ENCODE measurements around the gene ZNF778. TPM values are rescaled to one million over a fixed set of nuclear protein-coding genes. Genes with fewer than 3 reads are reported as not detected.

The ZNF778 gene
- total RNA-seq, 1 experiment from 2014 or later = 19.5 TPM

DNA sequence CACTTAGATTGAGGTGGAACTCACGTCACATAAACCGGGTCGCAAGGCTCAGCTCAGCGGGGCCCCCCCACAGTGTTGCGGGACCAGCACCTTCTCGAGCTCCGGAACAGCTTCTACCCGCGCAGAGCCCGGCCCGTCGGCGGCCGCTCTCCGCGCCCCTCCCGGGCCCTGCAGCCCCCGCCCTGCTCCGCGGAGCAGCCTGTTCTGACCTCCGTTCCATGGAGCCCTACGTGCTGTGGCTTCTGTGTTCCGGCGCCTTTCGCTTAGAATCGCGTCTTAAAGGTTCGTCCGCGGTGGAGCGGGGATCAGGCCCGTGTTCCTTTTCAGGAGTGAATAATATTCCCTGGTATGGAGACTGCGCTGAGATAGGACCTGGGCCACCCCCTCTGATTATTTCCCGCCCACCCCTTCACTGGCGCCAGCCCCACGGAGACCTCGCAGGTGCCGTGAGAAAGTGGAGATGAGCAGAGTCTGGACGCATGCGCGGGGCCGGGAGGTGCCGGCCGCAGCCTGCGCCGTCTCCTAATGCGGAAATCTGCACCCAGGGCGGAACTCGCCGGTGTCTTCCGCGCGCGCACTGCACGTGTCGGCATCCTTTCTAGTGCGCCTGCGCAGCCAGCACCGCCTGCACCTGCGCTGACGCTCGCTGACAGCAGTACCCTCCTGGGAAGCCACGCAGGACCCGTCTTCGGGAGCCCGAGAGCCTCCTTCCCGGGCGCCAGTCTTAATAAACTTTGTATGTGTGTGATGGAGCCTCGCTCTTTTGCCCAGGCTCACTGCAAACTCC is 30.9 kb downstream of the ZNF778 start:
- no peak overlapping the region; the same call in 1 of the 2 replicates for H3K27ac ChIP-seq (ENCODE audit: low read depth, low read length)
- peak overlapping the region; percentile 96 for H3K4me2 ChIP-seq (ENCODE audit: low read length)
- ChIA-PET POLR2A (interaction anchor here (1.4 kb wide), 1 partner anchor 56 kb away, joined by 9 read pairs; no protein-coding TSS in a partner anchor), RAD21 (ENCODE audit: low non-redundant PET in 1 of 2, low total read pairs in 2 of 2, uncharacterized antibody in 2 of 2, unreplicated experiment in 2 of 2) (no interaction called here), CTCF (interaction anchor here (1.3 kb wide), 1 partner anchor 309 kb away, joined by 3 read pairs; no protein-coding TSS in a partner anchor)
- H3K4me3 ChIP-seq (replicated peaks in 1 of 2; ENCODE audit: low read depth in 1 of 2, low read length in 2 of 2) = peak overlapping the region; percentile 46 to 68
- DNase-seq (ENCODE audit: low read depth, low spot score) (no peak), ATAC-seq (no peak)
- TF ChIP-seq, protein P1, sequence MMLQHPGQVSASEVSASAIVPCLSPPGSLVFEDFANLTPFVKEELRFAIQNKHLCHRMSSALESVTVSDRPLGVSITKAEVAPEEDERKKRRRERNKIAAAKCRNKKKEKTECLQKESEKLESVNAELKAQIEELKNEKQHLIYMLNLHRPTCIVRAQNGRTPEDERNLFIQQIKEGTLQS (IDR thresholded peaks at IDR 0.05) = no peak
- TF ChIP-seq ELF1 (IDR thresholded peaks at IDR 0.05; ENCODE audit: borderline replicate concordance, low read depth) (no peak), EZH2phosphoT487 (IDR thresholded peaks at IDR 0.05; ENCODE audit: borderline replicate concordance) (no peak)
- TF ChIP-seq, protein P2, sequence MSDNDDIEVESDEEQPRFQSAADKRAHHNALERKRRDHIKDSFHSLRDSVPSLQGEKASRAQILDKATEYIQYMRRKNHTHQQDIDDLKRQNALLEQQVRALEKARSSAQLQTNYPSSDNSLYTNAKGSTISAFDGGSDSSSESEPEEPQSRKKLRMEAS (IDR thresholded peaks at IDR 0.05) = no peak
- H3K36me3 ChIP-seq (ENCODE audit: control insufficient read depth in 1 of 2, insufficient read depth in 2 of 2, low read length in 2 of 2) = no peaks in the 10 kb centered on the region
- no peak overlapping the region for H2AFZ ChIP-seq (ENCODE audit: low read depth, low read length, poor library complexity, severe bottlenecking)
- intact Hi-C loops (cut with micrococcal nuclease) = loop anchor here (10.0 kb wide), 1 partner anchor 76 kb away; no protein-coding TSS in a partner anchor
- peak overlapping the region; percentile 40; the same call in 1 of the 2 replicates for H3K9ac ChIP-seq (ENCODE audit: low read length)
- H3K27me3 ChIP-seq (ENCODE audit: insufficient read depth, low read length) = no peaks in the 10 kb centered on the region
- H3K4me1 ChIP-seq (ENCODE audit: control insufficient read depth in 1 of 2, insufficient read depth in 2 of 2, low read length in 2 of 2) = peaks cover 7 to 18% of the 10 kb centered on the region in 2 experiments; a peak in 2 of 4 replicates
- H3K79me2 ChIP-seq (ENCODE audit: insufficient read depth, low read length) = no peaks in the 10 kb centered on the region
- no TSS peak for BruUV-seq (replicated peaks)
- no peaks in the 10 kb centered on the region for H3K9me2 ChIP-seq (ENCODE audit: insufficient read depth)
- no peaks in the 10 kb centered on the region for H4K20me1 ChIP-seq (ENCODE audit: insufficient read depth)
- H3K9me3 ChIP-seq (ENCODE audit: control insufficient read depth in 1 of 2, insufficient read depth in 1 of 2, low read depth in 1 of 2, low read length in 2 of 2) = peaks cover 0 to 11% of the 10 kb centered on the region in 2 experiments; a peak in 1 of 4 replicates

DNA sequence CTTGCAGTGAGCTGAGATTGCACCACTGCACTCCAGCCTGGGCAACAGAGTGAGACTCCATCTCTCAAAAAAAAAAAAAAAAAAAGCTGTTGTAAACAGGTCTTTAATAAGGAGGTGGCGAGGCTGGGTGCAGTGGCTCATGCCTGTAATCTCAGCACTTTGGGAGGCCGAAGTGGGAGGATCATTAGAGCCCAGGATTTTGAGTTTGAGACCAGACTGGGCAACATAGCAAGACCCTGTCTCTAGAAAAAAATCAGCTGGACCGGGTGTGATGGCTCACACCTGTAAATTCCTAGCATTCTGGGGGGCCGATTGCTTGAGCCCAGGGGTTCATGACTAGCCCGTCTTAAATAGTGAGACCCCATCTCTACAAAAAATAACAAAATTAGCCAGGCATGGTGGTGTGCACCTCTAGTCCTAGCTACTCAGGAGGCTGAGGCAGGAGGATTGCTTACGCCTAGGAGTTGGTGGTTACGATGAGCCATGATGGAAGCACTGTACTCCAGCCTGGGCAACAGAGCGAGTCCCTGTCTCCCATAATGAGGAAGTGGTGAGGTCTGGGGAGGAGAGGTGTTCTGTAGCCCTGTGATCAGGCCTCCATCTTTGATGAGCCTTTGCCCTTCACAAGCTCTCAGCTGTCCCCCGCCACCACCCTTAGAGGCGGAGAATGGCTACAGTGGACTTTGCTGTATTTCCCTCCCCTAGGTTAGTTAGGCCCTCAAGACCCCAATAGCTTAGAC is 36.2 kb downstream of the ZNF778 start:
- intact Hi-C loops (cut with micrococcal nuclease) = no loop called here
- no TSS peak for BruUV-seq (replicated peaks)
- Histone ChIP-seq H3K27ac (ENCODE audit: low read depth, low read length) (no peak overlapping the region), H3K9me2 (ENCODE audit: insufficient read depth) (no peaks in the 10 kb centered on the region), H3K4me1 (ENCODE audit: control insufficient read depth in 1 of 2, insufficient read depth in 2 of 2, low read length in 2 of 2) (peaks cover 10 to 19% of the 10 kb centered on the region in 2 experiments), H2AFZ (ENCODE audit: low read depth, low read length, poor library complexity, severe bottlenecking) (no peak overlapping the region), H3K36me3 (ENCODE audit: control insufficient read depth in 1 of 2, insufficient read depth in 2 of 2, low read length in 2 of 2) (no peaks in the 10 kb centered on the region), H4K20me1 (ENCODE audit: insufficient read depth) (no peaks in the 10 kb centered on the region), H3K27me3 (ENCODE audit: insufficient read depth, low read length) (no peaks in the 10 kb centered on the region), H3K4me2 (ENCODE audit: low read length) (no peak overlapping the region), H3K9ac (ENCODE audit: low read length) (no peak overlapping the region), H3K79me2 (ENCODE audit: insufficient read depth, low read length) (no peaks in the 10 kb centered on the region), H3K4me3 (replicated peaks in 1 of 2; ENCODE audit: low read depth in 1 of 2, low read length in 2 of 2) (no peak overlapping the region), H3K9me3 (ENCODE audit: control insufficient read depth in 1 of 2, insufficient read depth in 1 of 2, low read depth in 1 of 2, low read length in 2 of 2) (peaks cover 0 to 6% of the 10 kb centered on the region in 2 experiments; a peak in 1 of 4 replicates)
- POLR2A ChIA-PET = no interaction called here
- no peak for ATAC-seq
- CTCF ChIA-PET = no interaction called here
- no peak for TF ChIP-seq FOSL1 (IDR thresholded peaks at IDR 0.05; ENCODE audit: low read depth)
- TF ChIP-seq TCF7L2 (IDR thresholded peaks at IDR 0.05; ENCODE audit: borderline replicate concordance, extremely low read depth, insufficient read depth, insufficient read length) = no peak
- no peak for TF ChIP-seq SP1 (IDR thresholded peaks at IDR 0.05; ENCODE audit: low read depth)
- TF ChIP-seq EZH2 (IDR thresholded peaks at IDR 0.05) = no peak
- TF ChIP-seq SIN3A (IDR thresholded peaks at IDR 0.05; ENCODE audit: low read depth) = no peak
- TF ChIP-seq EGR1 (IDR thresholded peaks at IDR 0.05; ENCODE audit: low read depth) = no peak
- no peak for TF ChIP-seq EZH2phosphoT487 (IDR thresholded peaks at IDR 0.05; ENCODE audit: borderline replicate concordance)
- TF ChIP-seq, protein P3, sequence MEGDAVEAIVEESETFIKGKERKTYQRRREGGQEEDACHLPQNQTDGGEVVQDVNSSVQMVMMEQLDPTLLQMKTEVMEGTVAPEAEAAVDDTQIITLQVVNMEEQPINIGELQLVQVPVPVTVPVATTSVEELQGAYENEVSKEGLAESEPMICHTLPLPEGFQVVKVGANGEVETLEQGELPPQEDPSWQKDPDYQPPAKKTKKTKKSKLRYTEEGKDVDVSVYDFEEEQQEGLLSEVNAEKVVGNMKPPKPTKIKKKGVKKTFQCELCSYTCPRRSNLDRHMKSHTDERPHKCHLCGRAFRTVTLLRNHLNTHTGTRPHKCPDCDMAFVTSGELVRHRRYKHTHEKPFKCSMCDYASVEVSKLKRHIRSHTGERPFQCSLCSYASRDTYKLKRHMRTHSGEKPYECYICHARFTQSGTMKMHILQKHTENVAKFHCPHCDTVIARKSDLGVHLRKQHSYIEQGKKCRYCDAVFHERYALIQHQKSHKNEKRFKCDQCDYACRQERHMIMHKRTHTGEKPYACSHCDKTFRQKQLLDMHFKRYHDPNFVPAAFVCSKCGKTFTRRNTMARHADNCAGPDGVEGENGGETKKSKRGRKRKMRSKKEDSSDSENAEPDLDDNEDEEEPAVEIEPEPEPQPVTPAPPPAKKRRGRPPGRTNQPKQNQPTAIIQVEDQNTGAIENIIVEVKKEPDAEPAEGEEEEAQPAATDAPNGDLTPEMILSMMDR (IDR thresholded peaks at IDR 0.05 in 2 of 3, conservative IDR thresholded peaks at IDR 0.05 in 1 of 3; ENCODE audit: borderline replicate concordance in 1 of 3, insufficient read depth in 1 of 3, low read depth in 2 of 3, low read length in 2 of 3) = no peak
- no peak for TF ChIP-seq CBX3 (IDR thresholded peaks at IDR 0.05; ENCODE audit: low read depth)
- TF ChIP-seq CEBPB (IDR thresholded peaks at IDR 0.05; ENCODE audit: low read depth) = no peak
- no peak for TF ChIP-seq JUND (IDR thresholded peaks at IDR 0.05)
- no peak for TF ChIP-seq ZNF274 (IDR thresholded peaks at IDR 0.05; ENCODE audit: low read depth, low read length)
- no peak for TF ChIP-seq SRF (IDR thresholded peaks at IDR 0.05; ENCODE audit: low read depth)
- no peak for TF ChIP-seq ELF1 (IDR thresholded peaks at IDR 0.05; ENCODE audit: borderline replicate concordance, low read depth)
- TF ChIP-seq, protein P2 (IDR thresholded peaks at IDR 0.05) = no peak
- RAD21 ChIA-PET (ENCODE audit: low non-redundant PET in 1 of 2, low total read pairs in 2 of 2, uncharacterized antibody in 2 of 2, unreplicated experiment in 2 of 2) = no interaction called here
- no peak for DNase-seq (ENCODE audit: low read depth, low spot score)
